ENCODE data around the gene NECAP2.

DNA sequence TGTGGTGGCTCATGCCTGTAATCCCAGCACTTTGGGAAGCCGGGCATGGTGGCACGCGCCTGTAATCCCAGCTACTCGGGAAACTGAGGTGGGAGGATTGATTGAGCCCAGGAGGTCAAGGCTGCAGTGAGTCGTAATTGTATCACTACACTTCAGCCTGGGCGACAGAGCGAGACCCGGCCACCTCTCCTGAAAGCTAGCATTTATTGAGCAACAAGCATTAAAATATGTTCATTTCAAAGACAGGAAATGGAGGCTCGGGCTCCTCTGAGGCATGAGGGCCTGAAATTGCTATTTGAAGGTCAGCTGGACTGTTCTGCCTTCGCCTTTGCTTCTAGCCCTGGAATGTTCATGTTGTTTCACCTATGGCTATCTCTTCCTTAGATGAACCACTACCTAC, 37.8 kb upstream of the NECAP2 start:
- TF ChIP-seq, protein P1, sequence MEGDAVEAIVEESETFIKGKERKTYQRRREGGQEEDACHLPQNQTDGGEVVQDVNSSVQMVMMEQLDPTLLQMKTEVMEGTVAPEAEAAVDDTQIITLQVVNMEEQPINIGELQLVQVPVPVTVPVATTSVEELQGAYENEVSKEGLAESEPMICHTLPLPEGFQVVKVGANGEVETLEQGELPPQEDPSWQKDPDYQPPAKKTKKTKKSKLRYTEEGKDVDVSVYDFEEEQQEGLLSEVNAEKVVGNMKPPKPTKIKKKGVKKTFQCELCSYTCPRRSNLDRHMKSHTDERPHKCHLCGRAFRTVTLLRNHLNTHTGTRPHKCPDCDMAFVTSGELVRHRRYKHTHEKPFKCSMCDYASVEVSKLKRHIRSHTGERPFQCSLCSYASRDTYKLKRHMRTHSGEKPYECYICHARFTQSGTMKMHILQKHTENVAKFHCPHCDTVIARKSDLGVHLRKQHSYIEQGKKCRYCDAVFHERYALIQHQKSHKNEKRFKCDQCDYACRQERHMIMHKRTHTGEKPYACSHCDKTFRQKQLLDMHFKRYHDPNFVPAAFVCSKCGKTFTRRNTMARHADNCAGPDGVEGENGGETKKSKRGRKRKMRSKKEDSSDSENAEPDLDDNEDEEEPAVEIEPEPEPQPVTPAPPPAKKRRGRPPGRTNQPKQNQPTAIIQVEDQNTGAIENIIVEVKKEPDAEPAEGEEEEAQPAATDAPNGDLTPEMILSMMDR (IDR thresholded peaks at IDR 0.05; ENCODE audit: insufficient read depth, low read length, poor library complexity, severe bottlenecking) = no peak
- no peak for TF ChIP-seq EZH2phosphoT487 (conservative IDR thresholded peaks at IDR 0.05; ENCODE audit: low read length)

Data from SU-DHL-6 (cell line).